ENCODE results near the gene CHD5. TPM values are rescaled to one million over a fixed set of nuclear protein-coding genes. Genes with fewer than 3 reads are reported as not detected.

The CHD5 gene
- total and polyA plus RNA-seq, 2 of the 4 experiments (the other 2 are of a cell fraction): under 0.01 to 0.09 TPM

DNA sequence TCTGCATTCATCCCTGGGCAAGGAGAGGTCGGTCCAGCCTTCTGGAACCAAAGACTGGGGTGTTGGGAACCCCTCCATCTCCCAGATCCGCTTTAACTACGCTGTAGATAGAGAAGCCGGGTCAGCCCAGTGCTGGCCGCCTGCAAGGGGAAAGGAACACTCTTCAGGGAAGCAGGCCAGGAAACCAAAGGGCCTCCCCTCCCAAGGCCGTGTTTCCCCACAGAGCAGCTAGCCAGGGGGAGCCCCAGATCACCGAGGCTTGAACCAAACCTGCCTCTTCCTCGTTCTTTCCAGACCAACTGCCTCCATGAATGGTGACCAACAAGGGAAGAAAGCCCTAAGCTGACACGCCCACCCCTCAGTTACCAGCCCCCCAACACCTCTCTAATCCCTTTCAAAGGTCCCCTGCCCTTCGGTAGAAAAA lies 1.2 kb upstream of the CHD5 start:
- Histone ChIP-seq H4K91ac (ENCODE audit: insufficient read depth, low read depth, low read length) (no peak overlapping the region), H4K20me1 (ENCODE audit: insufficient read depth, low read length) (peaks cover 32% of the 10 kb centered on the region), H3K9ac (ENCODE audit: low read depth, low read length) (no peak overlapping the region), H3K4ac (ENCODE audit: low read depth, low read length) (no peak overlapping the region), H3K9me1 (ENCODE audit: insufficient read depth, low read length) (peaks cover 15% of the 10 kb centered on the region), H2AK9ac (replicated peaks; ENCODE audit: low read depth, low read length, poor library complexity) (peak overlapping the region; percentile 33), H3K56ac (ENCODE audit: extremely low read depth, insufficient read depth, low read length) (no peak overlapping the region), H3K4me1 (ENCODE audit: control insufficient read depth, insufficient read depth, low read length) (peaks cover 16% of the 10 kb centered on the region), H2BK5ac (ENCODE audit: low read depth, low read length, poor library complexity, severe bottlenecking) (no peak overlapping the region), H3K4me3 (ENCODE audit: insufficient read depth, low read depth, low read length) (no peak overlapping the region), H3K79me1 (ENCODE audit: low read depth in 1 of 2, low read length in 2 of 2) (peaks cover 14 to 20% of the 10 kb centered on the region in 2 experiments), H3K36me3 (ENCODE audit: control insufficient read depth, insufficient read depth, low read length) (peaks cover 12% of the 10 kb centered on the region), H3K14ac (replicated peaks; ENCODE audit: low read depth, low read length) (no peak overlapping the region), H3K23ac (ENCODE audit: low read depth, low read length) (no peak overlapping the region), H2AFZ (replicated peaks; ENCODE audit: low read length, poor library complexity) (peak overlapping the region; percentile 5), H3K27ac (ENCODE audit: insufficient read depth, low read length) (no peak overlapping the region), H3K18ac (ENCODE audit: low read depth, low read length) (no peak overlapping the region), H2AK5ac (ENCODE audit: low read depth, low read length) (no peak overlapping the region), H3K27me3 (ENCODE audit: control insufficient read depth, insufficient read depth, low read length) (peaks cover 45% of the 10 kb centered on the region), H2BK15ac (ENCODE audit: low read depth, low read length) (no peak overlapping the region), H4K5ac (ENCODE audit: low read depth, low read length) (no peak overlapping the region), H4K8ac (ENCODE audit: low read depth in 2 of 2, low read length in 2 of 2) (no peak overlapping the region), H2BK20ac (ENCODE audit: low read depth, low read length) (no peak overlapping the region), H2BK120ac (ENCODE audit: low read depth, low read length) (no peak overlapping the region), H3K4me2 (ENCODE audit: low read depth, low read length) (no peak overlapping the region), H3K9me3 (ENCODE audit: control insufficient read depth, insufficient read depth, low read length) (no peaks in the 10 kb centered on the region)
- POLR2A ChIA-PET (ENCODE audit: unreplicated experiment): no interaction called here
- dilution Hi-C loops (cut with HindIII; ENCODE audit: low sequenced_read_pairs, unreplicated experiment) (no loop called here), in situ Hi-C loops (cut with MboI; ENCODE audit: low sequenced_read_pairs) (no loop called here), intact Hi-C loops (cut with micrococcal nuclease) (no loop called here)
- ATAC-seq (ENCODE audit: low read depth) (no peak), DNase-seq (no peak)
- CTCF ChIA-PET: no interaction called here
- WGBS, 2 experiments (ENCODE audit: extremely low coverage in 2 of 2, insufficient read length in 1 of 2): 18% methylated on average over 2 of the region's 10 CpGs; no CpG with 5 or more reads in 1 of the 2 experiments
- no peak for TF ChIP-seq MAZ (IDR thresholded peaks at IDR 0.05; ENCODE audit: borderline replicate concordance, low read depth, low read length)
- TF ChIP-seq NFE2L2 (IDR thresholded peaks at IDR 0.05; ENCODE audit: low read depth, low read length): no peak
- TF ChIP-seq RAD21 (IDR thresholded peaks at IDR 0.05; ENCODE audit: low read length): no peak
- TF ChIP-seq, protein P1, sequence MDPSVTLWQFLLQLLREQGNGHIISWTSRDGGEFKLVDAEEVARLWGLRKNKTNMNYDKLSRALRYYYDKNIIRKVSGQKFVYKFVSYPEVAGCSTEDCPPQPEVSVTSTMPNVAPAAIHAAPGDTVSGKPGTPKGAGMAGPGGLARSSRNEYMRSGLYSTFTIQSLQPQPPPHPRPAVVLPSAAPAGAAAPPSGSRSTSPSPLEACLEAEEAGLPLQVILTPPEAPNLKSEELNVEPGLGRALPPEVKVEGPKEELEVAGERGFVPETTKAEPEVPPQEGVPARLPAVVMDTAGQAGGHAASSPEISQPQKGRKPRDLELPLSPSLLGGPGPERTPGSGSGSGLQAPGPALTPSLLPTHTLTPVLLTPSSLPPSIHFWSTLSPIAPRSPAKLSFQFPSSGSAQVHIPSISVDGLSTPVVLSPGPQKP (IDR thresholded peaks at IDR 0.05; ENCODE audit: borderline replicate concordance, low read depth, low read length): no peak
- no peak for TF ChIP-seq MAFK (IDR thresholded peaks at IDR 0.05; ENCODE audit: low read depth, low read length)
- TF ChIP-seq SMC3 (IDR thresholded peaks at IDR 0.05; ENCODE audit: low read depth, low read length): no peak
- TF ChIP-seq RCOR1 (IDR thresholded peaks at IDR 0.05; ENCODE audit: insufficient replicate concordance, low read length): no peak
- BruUV-seq (replicated peaks): no TSS peak

Data from IMR-90 (cell line).